CD14-positive monocyte (primary cell): Measurements from ENCODE around the gene SMARCA4. TPM values are rescaled to one million over a fixed set of nuclear protein-coding genes. Genes with fewer than 3 reads are reported as not detected.
"Not testable (repeated sequence)": the region's sequence is repeated elsewhere in the genome, so short reads cannot be mapped to it uniquely, and the experiment has no call there.

Experiments
- DNase-seq, 3 donors: peaks; one replicate each; pipeline ENCODE4 v3.0.0-alpha.2; 2011 to 2022
- H2AFZ ChIP-seq: 2 replicates; pipeline ENCODE4 v1.6.0; 2012; ENCODE audit warnings: mild to moderate bottlenecking, low read depth, low read length, inconsistent platforms; ENCODE audit not compliant: insufficient read depth, poor library complexity, severe bottlenecking
- H3K27ac ChIP-seq, 2 donors: 1 replicate in 1 of 2; 2 replicates in 1 of 2; pipeline ENCODE4 v1.5.1; 2012 to 2013; ENCODE audit warnings: low read length in 2 of 2, control low read depth in 1 of 2, inconsistent platforms in 1 of 2, low read depth in 1 of 2, mild to moderate bottlenecking in 1 of 2
- H3K27me3 ChIP-seq, 2 donors: one replicate each; pipeline versions ENCODE4 v1.6.0 to v1.6.1; 2011 to 2013; ENCODE audit warnings: low read length in 2 of 2; ENCODE audit not compliant: control insufficient read depth in 2 of 2, insufficient read depth in 2 of 2
- H3K36me3 ChIP-seq, 2 donors: replicated peaks in 1 of 2; 1 replicate in 1 of 2; 2 replicates in 1 of 2; pipeline versions ENCODE4 v1.5.1 to v1.6.1; 2012 to 2013; ENCODE audit warnings: low read length in 2 of 2, control low read depth in 1 of 2, inconsistent platforms in 1 of 2, mild to moderate bottlenecking in 1 of 2; ENCODE audit not compliant: insufficient read depth in 2 of 2, control insufficient read depth in 1 of 2
- H3K4me1 ChIP-seq, 2 donors: 1 replicate in 1 of 2; 2 replicates in 1 of 2; pipeline versions ENCODE4 v1.5.1 to v1.6.1; 2012 to 2013; ENCODE audit warnings: low read length in 2 of 2, control low read depth in 1 of 2, inconsistent platforms in 1 of 2, mild to moderate bottlenecking in 1 of 2, moderate library complexity in 1 of 2; ENCODE audit not compliant: insufficient read depth in 2 of 2, control insufficient read depth in 1 of 2
- H3K4me2 ChIP-seq: replicated peaks from 2 replicates; pipeline ENCODE3; 2012; ENCODE audit warnings: low read length, moderate library complexity, mild to moderate bottlenecking; ENCODE audit not compliant: poor library complexity, severe bottlenecking; ENCODE audit errors: extremely low read depth
- H3K4me3 ChIP-seq, 3 experiments: fragments of 200-600 bp in 1 of 3; sonication (generic) in 1 of 3; replicated peaks in 1 of 3; 1 replicate in 2 of 3; 2 replicates in 1 of 3; pipeline ENCODE4 v1.5.1; 2011 to 2013; ENCODE audit warnings: low read length in 3 of 3, mild to moderate bottlenecking in 3 of 3, control low read depth in 2 of 3, low read depth in 2 of 3, inconsistent platforms in 1 of 3, moderate library complexity in 1 of 3
- H3K79me2 ChIP-seq: 2 replicates; pipeline ENCODE4 v1.6.0; 2012; ENCODE audit warnings: mild to moderate bottlenecking, control low read depth, inconsistent platforms, low read length, moderate library complexity; ENCODE audit not compliant: insufficient read depth
- H3K9ac ChIP-seq: 2 replicates; pipeline ENCODE4 v1.6.0; 2017; ENCODE audit warnings: low read length, mild to moderate bottlenecking; ENCODE audit not compliant: insufficient read depth, poor library complexity, severe bottlenecking
- H3K9me3 ChIP-seq, 2 donors: replicated peaks in 1 of 2; 1 replicate in 1 of 2; 2 replicates in 1 of 2; pipeline versions ENCODE4 v1.5.1 to v1.6.1; 2012 to 2013; ENCODE audit warnings: low read length in 2 of 2, control low read depth in 1 of 2; ENCODE audit not compliant: control insufficient read depth in 1 of 2, insufficient read depth in 1 of 2
- H4K20me1 ChIP-seq: 2 replicates; pipeline ENCODE4 v1.6.0; 2012; ENCODE audit warnings: mild to moderate bottlenecking, low read length, control low read depth, moderate library complexity; ENCODE audit not compliant: insufficient read depth
- H3K27ac Mint-ChIP-seq, 7 donors: one replicate each; pipeline ENCODE4 v1.8.0; 2020; ENCODE audit warnings: mild to moderate bottlenecking in 7 of 7, mixed read lengths in 7 of 7, moderate library complexity in 6 of 7, inconsistent platforms in 2 of 7
- H3K27me3 Mint-ChIP-seq, 3 donors: one replicate each; pipeline ENCODE4 v1.8.0; 2021 to 2022; ENCODE audit warnings: low read depth in 3 of 3, mild to moderate bottlenecking in 3 of 3, mixed read lengths in 3 of 3, moderate library complexity in 3 of 3, inconsistent platforms in 1 of 3
- H3K36me3 Mint-ChIP-seq, 2 donors: one replicate each; pipeline ENCODE4 v1.8.0; 2020; ENCODE audit warnings: mixed read lengths in 2 of 2, inconsistent platforms in 1 of 2, mild to moderate bottlenecking in 1 of 2
- H3K4me1 Mint-ChIP-seq: one replicate; pipeline ENCODE4 v1.8.0; 2020; ENCODE audit warnings: mild to moderate bottlenecking, mixed read lengths
- H3K4me3 Mint-ChIP-seq, 2 donors: one replicate each; pipeline ENCODE4 v1.8.0; 2020; ENCODE audit warnings: mild to moderate bottlenecking in 2 of 2, mixed read lengths in 2 of 2, moderate library complexity in 1 of 2
- H3K9me3 Mint-ChIP-seq, 7 donors: one replicate each; pipeline ENCODE4 v1.8.0; 2020 to 2022; ENCODE audit warnings: mixed read lengths in 7 of 7, mild to moderate bottlenecking in 6 of 7, moderate library complexity in 6 of 7, inconsistent platforms in 2 of 7
- WGBS: methylation state at CpG from one replicate; pipeline ENCODE4 v1.1.5; 2013; ENCODE audit warnings: missing lambda C conversion rate; ENCODE audit not compliant: insufficient coverage; 5-methylcytosine and 5-hydroxymethylcytosine counted together
- intact Hi-C, 2 donors: fragments of 100-400 bp; cut with micrococcal nuclease; formaldehyde crosslinking; loops; one replicate each; pipeline versions ENCODE4 v1.15.0 to v1.15.1; 2023
- polyA plus RNA-seq, 3 donors: library from polyadenylated mRNA; depleted of rRNA in 1 of 3; unstranded in 2 of 3; stranded (reverse) in 1 of 3; fragments of 300-500 nt in 2 of 3; fragments of >200 nt in 1 of 3; fragmentation: Illumina TruSeq in 2 of 3; gene quantifications; 1 replicate in 2 of 3; 2 replicates in 1 of 3; pipeline ENCODE4 v1.2.3, GENCODE V29; 2012 to 2021
- TF ChIP-seq, protein P1 (sequence below): fragments of 200-600 bp; IDR thresholded peaks from one replicate; pipeline ENCODE4 v1.8.0; 2022; ENCODE audit warnings: antibody characterized with exemption, mild to moderate bottlenecking

The SMARCA4 gene
- polyA plus RNA-seq, 3 donors, result 5.1 to 53.3 (median 7.0) TPM

DNA sequence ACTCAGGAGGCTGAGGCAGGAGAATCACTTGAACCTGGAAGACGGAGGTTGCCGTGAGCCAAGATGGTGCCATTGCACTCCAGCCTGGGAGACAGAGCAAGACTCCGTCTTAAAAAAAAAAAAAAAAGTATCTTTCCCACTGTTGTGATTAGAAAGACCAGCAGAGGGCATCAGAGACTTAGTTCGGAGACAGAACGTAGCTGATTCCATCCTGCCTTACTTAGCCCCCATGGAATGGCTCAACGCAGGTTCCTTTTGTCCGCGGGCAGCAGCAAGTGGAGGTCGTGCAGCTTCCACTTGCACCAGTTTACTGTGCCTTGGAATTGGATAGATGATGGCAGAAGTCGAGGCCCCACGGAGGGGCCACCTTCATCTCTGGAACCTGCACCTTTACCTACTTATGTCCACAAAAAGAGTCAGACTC, 24.2 kb upstream of the SMARCA4 start:
- Mint-ChIP-seq H3K4me3 (no peak overlapping the region), H3K36me3 (peaks cover 8 to 17% of the 10 kb centered on the region in 2 donors), H3K27me3 (peaks cover 0 to 1% (median 0%) of the 10 kb centered on the region in 3 donors), H3K9me3 (no peaks in the 10 kb centered on the region), H3K4me1 (peaks cover 7% of the 10 kb centered on the region), H3K27ac (peak overlapping the region in 2 of 7 donors; percentile 25 to 61)
- intact Hi-C loops, result loop anchor here in 1 of 2 donors (10.0 kb wide), 1 partner anchor 198 kb away; no protein-coding TSS in a partner anchor
- Histone ChIP-seq H3K27ac (no peak overlapping the region), H3K36me3 (peaks cover 0 to 8% of the 10 kb centered on the region in 2 donors), H3K79me2 (peaks cover 4% of the 10 kb centered on the region), H4K20me1 (peaks cover 4% of the 10 kb centered on the region), H3K9ac (no peak overlapping the region), H3K9me3 (no peaks in the 10 kb centered on the region), H3K4me3 (no peak overlapping the region), H2AFZ (peak overlapping the region; percentile 57), H3K4me1 (peaks cover 0 to 3% of the 10 kb centered on the region in 2 donors), H3K27me3 (no peaks in the 10 kb centered on the region), H3K4me2 (peak overlapping the region; percentile 12)
- WGBS, result 0% methylated on average over 3 of the region's 11 CpGs
- TF ChIP-seq, protein P1, sequence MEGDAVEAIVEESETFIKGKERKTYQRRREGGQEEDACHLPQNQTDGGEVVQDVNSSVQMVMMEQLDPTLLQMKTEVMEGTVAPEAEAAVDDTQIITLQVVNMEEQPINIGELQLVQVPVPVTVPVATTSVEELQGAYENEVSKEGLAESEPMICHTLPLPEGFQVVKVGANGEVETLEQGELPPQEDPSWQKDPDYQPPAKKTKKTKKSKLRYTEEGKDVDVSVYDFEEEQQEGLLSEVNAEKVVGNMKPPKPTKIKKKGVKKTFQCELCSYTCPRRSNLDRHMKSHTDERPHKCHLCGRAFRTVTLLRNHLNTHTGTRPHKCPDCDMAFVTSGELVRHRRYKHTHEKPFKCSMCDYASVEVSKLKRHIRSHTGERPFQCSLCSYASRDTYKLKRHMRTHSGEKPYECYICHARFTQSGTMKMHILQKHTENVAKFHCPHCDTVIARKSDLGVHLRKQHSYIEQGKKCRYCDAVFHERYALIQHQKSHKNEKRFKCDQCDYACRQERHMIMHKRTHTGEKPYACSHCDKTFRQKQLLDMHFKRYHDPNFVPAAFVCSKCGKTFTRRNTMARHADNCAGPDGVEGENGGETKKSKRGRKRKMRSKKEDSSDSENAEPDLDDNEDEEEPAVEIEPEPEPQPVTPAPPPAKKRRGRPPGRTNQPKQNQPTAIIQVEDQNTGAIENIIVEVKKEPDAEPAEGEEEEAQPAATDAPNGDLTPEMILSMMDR, result peak; percentile 70
- DNase-seq, result peak; percentile 39 to 58 (median 55)

DNA sequence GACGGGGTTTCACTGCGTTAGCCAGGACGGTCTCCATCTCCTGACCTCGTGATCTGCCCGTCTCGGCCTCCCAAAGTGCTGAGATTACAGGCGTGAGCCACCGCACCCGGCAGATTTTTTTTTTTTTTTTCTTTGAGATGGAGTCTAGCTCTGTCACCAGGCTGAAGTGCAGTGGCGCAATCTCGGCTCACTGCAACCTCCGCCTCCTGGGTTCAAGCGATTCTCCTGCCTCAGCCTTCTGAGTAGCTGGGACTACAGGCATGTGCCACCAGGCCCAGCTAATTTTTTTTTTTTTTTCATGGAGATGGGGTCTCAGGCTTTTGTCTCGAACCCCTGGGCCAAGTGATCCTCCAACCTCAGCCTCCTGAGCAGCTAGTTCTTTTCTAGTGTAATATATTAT, 19.2 kb upstream of the SMARCA4 start:
- H3K4me2 ChIP-seq, DNase-seq, H3K9me3 ChIP-seq, H3K36me3 ChIP-seq, H3K9ac ChIP-seq, H4K20me1 ChIP-seq, H2AFZ ChIP-seq, H3K4me3 Mint-ChIP-seq, H3K27me3 ChIP-seq, H3K4me3 ChIP-seq, H3K27ac ChIP-seq, H3K4me1 ChIP-seq, H3K36me3 Mint-ChIP-seq, H3K9me3 Mint-ChIP-seq, H3K27me3 Mint-ChIP-seq, H3K27ac Mint-ChIP-seq, H3K4me1 Mint-ChIP-seq, H3K79me2 ChIP-seq: not testable (repeated sequence)
- WGBS, result no CpG with 5 or more reads among the region's 14 CpGs
- intact Hi-C loops, result loop anchor here in 1 of 2 donors (10.0 kb wide), 1 partner anchor 63 kb away; no protein-coding TSS in a partner anchor

DNA sequence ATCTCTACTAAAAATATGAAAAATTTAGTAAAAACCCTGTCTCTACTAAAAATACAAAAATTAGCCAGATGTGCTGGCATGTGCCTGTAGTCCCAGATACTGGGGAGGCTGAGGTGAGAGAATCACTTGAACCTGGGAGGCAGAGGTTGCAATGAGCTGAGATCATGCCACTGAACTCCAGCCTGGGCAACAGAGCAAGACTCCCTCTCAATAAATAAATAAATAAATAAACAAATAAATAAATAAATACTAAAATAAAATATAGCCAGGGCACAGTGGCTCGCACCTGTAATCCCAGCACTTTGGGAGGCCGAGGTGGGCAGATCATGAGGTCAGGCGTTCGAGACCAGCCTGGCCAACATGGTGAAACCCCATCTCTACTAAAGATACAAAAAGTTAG, 17.4 kb upstream of the SMARCA4 start:
- H3K27me3 Mint-ChIP-seq, result not testable (repeated sequence)

More for the DNA sequence above, 17.4 kb upstream of the SMARCA4 start:
- not testable (repeated sequence) for H3K9me3 Mint-ChIP-seq, DNase-seq, H3K79me2 ChIP-seq, H3K27me3 ChIP-seq, H3K27ac ChIP-seq, H3K9me3 ChIP-seq, H3K36me3 ChIP-seq, H3K4me1 ChIP-seq, H3K4me3 Mint-ChIP-seq, H3K27ac Mint-ChIP-seq, H3K9ac ChIP-seq, H3K4me3 ChIP-seq, H4K20me1 ChIP-seq, H3K36me3 Mint-ChIP-seq, H2AFZ ChIP-seq, H3K4me1 Mint-ChIP-seq, H3K4me2 ChIP-seq
- no CpG with 5 or more reads among the region's 4 CpGs for WGBS
- intact Hi-C loops, result loop anchor here in 1 of 2 donors (10.0 kb wide), 1 partner anchor 61 kb away; no protein-coding TSS in a partner anchor
